ENCODE results near the gene CLOCK.

DNA sequence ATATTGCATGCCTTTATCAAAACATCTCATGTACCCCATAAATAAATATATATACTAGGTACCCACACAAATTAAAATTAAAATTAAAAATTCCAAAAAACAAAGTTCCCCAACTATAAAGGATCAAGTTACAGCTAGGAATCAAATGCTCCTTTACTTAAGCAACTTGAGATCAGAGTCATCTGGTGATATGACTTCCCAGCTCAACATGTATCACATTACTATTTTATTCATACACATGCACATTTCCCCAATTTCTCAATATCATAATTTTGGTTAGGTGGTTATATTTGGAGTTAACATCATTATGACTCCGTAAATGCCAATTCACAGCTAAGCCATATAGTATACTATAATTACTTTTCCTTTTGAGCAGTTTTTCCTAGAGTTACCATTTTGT lies 60.9 kb downstream of the CLOCK start:
- TF ChIP-seq, protein P1, sequence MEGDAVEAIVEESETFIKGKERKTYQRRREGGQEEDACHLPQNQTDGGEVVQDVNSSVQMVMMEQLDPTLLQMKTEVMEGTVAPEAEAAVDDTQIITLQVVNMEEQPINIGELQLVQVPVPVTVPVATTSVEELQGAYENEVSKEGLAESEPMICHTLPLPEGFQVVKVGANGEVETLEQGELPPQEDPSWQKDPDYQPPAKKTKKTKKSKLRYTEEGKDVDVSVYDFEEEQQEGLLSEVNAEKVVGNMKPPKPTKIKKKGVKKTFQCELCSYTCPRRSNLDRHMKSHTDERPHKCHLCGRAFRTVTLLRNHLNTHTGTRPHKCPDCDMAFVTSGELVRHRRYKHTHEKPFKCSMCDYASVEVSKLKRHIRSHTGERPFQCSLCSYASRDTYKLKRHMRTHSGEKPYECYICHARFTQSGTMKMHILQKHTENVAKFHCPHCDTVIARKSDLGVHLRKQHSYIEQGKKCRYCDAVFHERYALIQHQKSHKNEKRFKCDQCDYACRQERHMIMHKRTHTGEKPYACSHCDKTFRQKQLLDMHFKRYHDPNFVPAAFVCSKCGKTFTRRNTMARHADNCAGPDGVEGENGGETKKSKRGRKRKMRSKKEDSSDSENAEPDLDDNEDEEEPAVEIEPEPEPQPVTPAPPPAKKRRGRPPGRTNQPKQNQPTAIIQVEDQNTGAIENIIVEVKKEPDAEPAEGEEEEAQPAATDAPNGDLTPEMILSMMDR (IDR thresholded peaks at IDR 0.05; ENCODE audit: low read depth, low read length), result no peak
- no peak for TF ChIP-seq EZH2phosphoT487 (IDR thresholded peaks at IDR 0.05; ENCODE audit: low read depth)

All from OCI-LY3 (cell line).